Measurements from ENCODE around the gene RCCD1.

The RCCD1 gene

GRCh38 chr15:90960298-90961091, 5.8 kb downstream of the RCCD1 start:
- no peak overlapping the region for H3K4me3 ChIP-seq (ENCODE audit: low read depth, low read length)

- H3K4me3 ChIP-seq (ENCODE audit: low read depth, low read length): no peak overlapping the region
These were observed 7.3 kb downstream of the RCCD1 start for GRCh38 chr15:90962021-90962420.

- H3K4me3 ChIP-seq (ENCODE audit: low read depth, low read length): no peak overlapping the region
These were observed 11.6 kb downstream of the RCCD1 start for GRCh38 chr15:90966262-90966661.

- H3K4me3 ChIP-seq (ENCODE audit: low read depth, low read length): no peak overlapping the region
These were observed 12.5 kb downstream of the RCCD1 start for GRCh38 chr15:90967206-90967605.

- no peak overlapping the region for H3K4me3 ChIP-seq (ENCODE audit: low read depth, low read length)
These were observed 13.8 kb downstream of the RCCD1 start for GRCh38 chr15:90968434-90968833.

GRCh38 chr15:90970274-90970673, 15.6 kb downstream of the RCCD1 start:
- H3K4me3 ChIP-seq (ENCODE audit: low read depth, low read length): no peak overlapping the region

GRCh38 chr15:90972133-90972532, 17.4 kb downstream of the RCCD1 start:
- no peak overlapping the region for H3K4me3 ChIP-seq (ENCODE audit: low read depth, low read length)

- no peak overlapping the region for H3K4me3 ChIP-seq (ENCODE audit: low read depth, low read length)
These were observed 19.5 kb downstream of the RCCD1 start for GRCh38 chr15:90974216-90974615.

GRCh38 chr15:90979582-90979981, 24.9 kb downstream of the RCCD1 start:
- no peak overlapping the region for H3K4me3 ChIP-seq (ENCODE audit: low read depth, low read length)

GRCh38 chr15:90981681-90982080, 27.0 kb downstream of the RCCD1 start:
- no peak overlapping the region for H3K4me3 ChIP-seq (ENCODE audit: low read depth, low read length)

GRCh38 chr15:90982135-90982534, 27.5 kb downstream of the RCCD1 start:
- H3K4me3 ChIP-seq (ENCODE audit: low read depth, low read length): no peak overlapping the region

- no peak overlapping the region for H3K4me3 ChIP-seq (ENCODE audit: low read depth, low read length)
These were observed 32.3 kb downstream of the RCCD1 start for GRCh38 chr15:90986790-90987507.

- no peak overlapping the region for H3K4me3 ChIP-seq (ENCODE audit: low read depth, low read length)
These were observed 33.0 kb downstream of the RCCD1 start for GRCh38 chr15:90987561-90988141.

- no peak overlapping the region for H3K4me3 ChIP-seq (ENCODE audit: low read depth, low read length)
These were observed 33.6 kb downstream of the RCCD1 start for GRCh38 chr15:90988296-90988695.

GRCh38 chr15:90989040-90989768, 34.5 kb downstream of the RCCD1 start:
- H3K4me3 ChIP-seq (ENCODE audit: low read depth, low read length): no peak overlapping the region

- H3K4me3 ChIP-seq (ENCODE audit: low read depth, low read length): no peak overlapping the region
These were observed 35.8 kb downstream of the RCCD1 start for GRCh38 chr15:90990446-90990845.

GRCh38 chr15:90991587-90992285, 37.1 kb downstream of the RCCD1 start:
- no peak overlapping the region for H3K4me3 ChIP-seq (ENCODE audit: low read depth, low read length)

- peak overlapping the region; percentile 95 for H3K4me3 ChIP-seq (ENCODE audit: low read depth, low read length)
These were observed 39.4 kb downstream of the RCCD1 start for GRCh38 chr15:90994059-90994416.

GRCh38 chr15:90994417-90995311, 40.0 kb downstream of the RCCD1 start, which contains the start of gene PRC1:
Gene PRC1 (minus strand): TSS chr15:90994535. CDS start chr15:90994417, 118 bp downstream.
- peak within 1 kb of the TSS; percentile 95 for H3K4me3 ChIP-seq (ENCODE audit: low read depth, low read length)

- H3K4me3 ChIP-seq (ENCODE audit: low read depth, low read length): no peak overlapping the region
These were observed 44.1 kb downstream of the RCCD1 start for GRCh38 chr15:90998737-90999136.
